GM19193 (cell line): ENCODE data around the gene LMNB1.

Experiments used
- POLR2A ChIP-seq: IDR thresholded peaks from 4 replicates; pipeline ENCODE4 v1.6.1; 2011; ENCODE audit not compliant: insufficient read depth, insufficient read length; ENCODE audit errors: extremely low read depth

Gene LMNB1

GRCh38 chr5:126849101-126849678 lies 72.3 kb downstream of the LMNB1 start:
- no peak for TF ChIP-seq POLR2A

GRCh38 chr5:126851501-126852011 lies 74.6 kb downstream of the LMNB1 start:
- no peak for TF ChIP-seq POLR2A

GRCh38 chr5:126852091-126852571 lies 75.2 kb downstream of the LMNB1 start:
- no peak for TF ChIP-seq POLR2A

- no peak for TF ChIP-seq POLR2A
These were observed 75.9 kb downstream of the LMNB1 start for GRCh38 chr5:126852841-126853271.

- TF ChIP-seq POLR2A, result no peak
These were observed 77.7 kb downstream of the LMNB1 start for GRCh38 chr5:126854526-126855110.

GRCh38 chr5:126855266-126855665 lies 78.3 kb downstream of the LMNB1 start:
- TF ChIP-seq POLR2A, result no peak

GRCh38 chr5:126857472-126858410 lies 80.8 kb downstream of the LMNB1 start:
- TF ChIP-seq POLR2A, result no peak

GRCh38 chr5:126858441-126858840 lies 81.5 kb downstream of the LMNB1 start:
- no peak for TF ChIP-seq POLR2A

GRCh38 chr5:126863402-126863801 lies 86.5 kb downstream of the LMNB1 start:
- no peak for TF ChIP-seq POLR2A

- TF ChIP-seq POLR2A, result no peak
These were observed 87.2 kb downstream of the LMNB1 start for GRCh38 chr5:126864042-126864688.

GRCh38 chr5:126865299-126865698 lies 88.4 kb downstream of the LMNB1 start:
- no peak for TF ChIP-seq POLR2A

- TF ChIP-seq POLR2A, result no peak
These were observed 90.1 kb downstream of the LMNB1 start for GRCh38 chr5:126866851-126867636.

GRCh38 chr5:126868338-126869004 lies 91.5 kb downstream of the LMNB1 start:
- TF ChIP-seq POLR2A, result no peak
